Sciatic nerve (tissue), 1 donor: ENCODE data around the gene TAF11L12. TPM values are rescaled to one million over a fixed set of nuclear protein-coding genes. Genes with fewer than 3 reads are reported as not detected.

Experiments
- total RNA-seq: library from RNA; stranded (reverse); fragmentation: NEBNext Ultra II Directional; extraction: Animal tissue kit (Norgen Biotek cat#: 25700); gene quantifications from one replicate; pipeline ENCODE4 v1.2.1, GENCODE V29; 2021
- donor health status: DM: no; HTN: no; CAD: no.

The TAF11L12 gene
- total RNA-seq, 1 donor from 2014 or later, result not detected

Other genes starting within 250 kb of the TAF11L12 start
- gene TAF11L2, start 112.2 kb upstream of the TAF11L12 start, total RNA-seq, result not detected
- gene TAF11L3, start 92.0 kb upstream of the TAF11L12 start, total RNA-seq, result not detected
- gene TAF11L4, start 88.6 kb upstream of the TAF11L12 start, total RNA-seq, result not detected
- gene TAF11L5, start 85.2 kb upstream of the TAF11L12 start, total RNA-seq, result not detected
- not detected for gene TAF11L6, start 81.7 kb upstream of the TAF11L12 start, total RNA-seq
- gene TAF11L7, start 24.6 kb upstream of the TAF11L12 start, total RNA-seq, result not detected
- not detected for gene TAF11L8, start 19.4 kb upstream of the TAF11L12 start, total RNA-seq
- gene TAF11L9, start 16.0 kb upstream of the TAF11L12 start, total RNA-seq, result not detected
- gene TAF11L10, start 12.6 kb upstream of the TAF11L12 start, total RNA-seq, result not detected
- not detected for gene TAF11L11, start 6.2 kb upstream of the TAF11L12 start, total RNA-seq
- gene TAF11L13, start 21.7 kb downstream of the TAF11L12 start, total RNA-seq, result not detected
- gene TAF11L14, start 24.1 kb downstream of the TAF11L12 start, total RNA-seq, result not detected